Parathyroid adenoma (tissue), 2 donors: ENCODE measurements around the gene CEP57L1.

Experiments used
- H2AFZ ChIP-seq: fragments of 300-600 bp; sonication (generic); one replicate; pipeline ENCODE4 v1.7.0; 2017; ENCODE audit warnings: antibody characterized with exemption, mild to moderate bottlenecking
- H3K27ac ChIP-seq: fragments of 300-600 bp; sonication (generic); one replicate; pipeline ENCODE4 v1.7.0; 2017
- H3K27me3 ChIP-seq: fragments of 300-600 bp; sonication (generic); one replicate; pipeline ENCODE4 v1.7.0; 2017; ENCODE audit warnings: low read length; ENCODE audit not compliant: control insufficient read depth, insufficient read depth
- H3K36me3 ChIP-seq: fragments of 300-600 bp; sonication (generic); one replicate; pipeline ENCODE4 v1.7.0; 2017; ENCODE audit warnings: low read length; ENCODE audit not compliant: control insufficient read depth, insufficient read depth
- H3K4me1 ChIP-seq: fragments of 300-600 bp; sonication (generic); one replicate; pipeline ENCODE4 v1.7.0; 2017; ENCODE audit warnings: control low read depth
- H3K4me2 ChIP-seq: fragments of 300-600 bp; sonication (generic); one replicate; pipeline ENCODE4 v1.7.0; 2017; ENCODE audit warnings: low read length
- H3K4me3 ChIP-seq: fragments of 300-600 bp; sonication (generic); one replicate; pipeline ENCODE4 v1.7.0; 2017; ENCODE audit warnings: low read depth, low read length
- H3K79me2 ChIP-seq: fragments of 300-600 bp; sonication (generic); one replicate; pipeline ENCODE4 v1.7.0; 2017; ENCODE audit warnings: control low read depth
- H3K9ac ChIP-seq: fragments of 300-600 bp; sonication (generic); one replicate; pipeline ENCODE4 v1.7.0; 2017; ENCODE audit warnings: mild to moderate bottlenecking
- H3K9me3 ChIP-seq: fragments of 300-600 bp; sonication (generic); one replicate; pipeline ENCODE4 v1.7.0; 2017; ENCODE audit warnings: low read length; ENCODE audit not compliant: control insufficient read depth
- TF ChIP-seq, protein P1 (sequence below): fragments of 300-600 bp; sonication (generic); IDR thresholded peaks from one replicate; pipeline ENCODE4 v1.7.0; 2017; ENCODE audit warnings: antibody characterized with exemption, mild to moderate bottlenecking
- donor health status: primary hyperparathyroidism.

The CEP57L1 gene

DNA sequence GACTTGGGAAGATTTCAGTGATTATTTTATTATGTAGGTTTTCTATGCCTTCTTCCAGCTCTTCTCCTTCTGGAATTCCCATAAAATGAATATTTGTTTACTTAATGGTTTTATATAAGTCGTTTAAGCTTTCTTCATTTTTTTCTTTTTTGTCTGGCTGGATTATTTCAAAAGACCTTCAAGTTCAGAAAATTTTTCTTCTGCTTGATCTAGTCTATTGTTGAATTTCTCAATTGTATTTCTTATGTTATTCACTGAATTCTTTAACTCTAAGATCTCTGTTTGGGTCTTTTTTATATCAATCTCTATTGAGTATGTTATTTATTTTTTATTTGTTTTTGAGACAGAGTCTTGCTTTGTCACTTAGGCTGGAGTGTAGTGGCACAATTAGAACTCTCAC, 117.4 kb downstream of the CEP57L1 start:
- H3K27me3 ChIP-seq: no peaks in the 10 kb centered on the region
- H3K79me2 ChIP-seq: no peaks in the 10 kb centered on the region
- H2AFZ ChIP-seq: no peak overlapping the region
- H3K4me1 ChIP-seq: no peaks in the 10 kb centered on the region
- no peaks in the 10 kb centered on the region for H3K9me3 ChIP-seq
- no peak overlapping the region for H3K4me2 ChIP-seq
- TF ChIP-seq, protein P1, sequence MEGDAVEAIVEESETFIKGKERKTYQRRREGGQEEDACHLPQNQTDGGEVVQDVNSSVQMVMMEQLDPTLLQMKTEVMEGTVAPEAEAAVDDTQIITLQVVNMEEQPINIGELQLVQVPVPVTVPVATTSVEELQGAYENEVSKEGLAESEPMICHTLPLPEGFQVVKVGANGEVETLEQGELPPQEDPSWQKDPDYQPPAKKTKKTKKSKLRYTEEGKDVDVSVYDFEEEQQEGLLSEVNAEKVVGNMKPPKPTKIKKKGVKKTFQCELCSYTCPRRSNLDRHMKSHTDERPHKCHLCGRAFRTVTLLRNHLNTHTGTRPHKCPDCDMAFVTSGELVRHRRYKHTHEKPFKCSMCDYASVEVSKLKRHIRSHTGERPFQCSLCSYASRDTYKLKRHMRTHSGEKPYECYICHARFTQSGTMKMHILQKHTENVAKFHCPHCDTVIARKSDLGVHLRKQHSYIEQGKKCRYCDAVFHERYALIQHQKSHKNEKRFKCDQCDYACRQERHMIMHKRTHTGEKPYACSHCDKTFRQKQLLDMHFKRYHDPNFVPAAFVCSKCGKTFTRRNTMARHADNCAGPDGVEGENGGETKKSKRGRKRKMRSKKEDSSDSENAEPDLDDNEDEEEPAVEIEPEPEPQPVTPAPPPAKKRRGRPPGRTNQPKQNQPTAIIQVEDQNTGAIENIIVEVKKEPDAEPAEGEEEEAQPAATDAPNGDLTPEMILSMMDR: no peak
- no peak overlapping the region for H3K27ac ChIP-seq
- no peak overlapping the region for H3K9ac ChIP-seq
- H3K36me3 ChIP-seq: no peaks in the 10 kb centered on the region
- H3K4me3 ChIP-seq: no peak overlapping the region
